Suprapubic skin (tissue), 4 donors: ENCODE data around the gene HSPA8. TPM values are rescaled to one million over a fixed set of nuclear protein-coding genes. Genes with fewer than 3 reads are reported as not detected.

Experiments
- DNase-seq, 2 donors: peaks; one replicate each; pipeline ENCODE4 v3.0.0-alpha.2; 2019; ENCODE audit warnings: low spot score in 2 of 2
- H3K27ac ChIP-seq: fragments of 200-600 bp; sonication (generic); one replicate; pipeline ENCODE4 v1.5.1; 2019
- H3K27me3 ChIP-seq: fragments of 200-600 bp; sonication (generic); one replicate; pipeline ENCODE4 v1.5.1; 2019
- H3K36me3 ChIP-seq: fragments of 200-600 bp; sonication (generic); one replicate; pipeline ENCODE4 v1.5.1; 2019
- H3K4me1 ChIP-seq: fragments of 200-600 bp; sonication (generic); one replicate; pipeline ENCODE4 v1.5.1; 2019
- H3K4me3 ChIP-seq: fragments of 200-600 bp; sonication (generic); one replicate; pipeline ENCODE4 v1.5.1; 2019; ENCODE audit warnings: mild to moderate bottlenecking
- H3K9me3 ChIP-seq: fragments of 200-600 bp; sonication (generic); one replicate; pipeline ENCODE4 v1.5.1; 2019
- EP300 ChIP-seq: sonication (generic); formaldehyde crosslinking; IDR thresholded peaks from one replicate; pipeline ENCODE4 v1.6.1; 2017; ENCODE audit warnings: antibody characterized with exemption
- POLR2A ChIP-seq, 2 donors: fragments of 450-650 bp; IDR thresholded peaks; one replicate each; pipeline ENCODE4 v1.6.1; 2017; ENCODE audit warnings: antibody characterized with exemption in 2 of 2, mild to moderate bottlenecking in 2 of 2, moderate library complexity in 2 of 2
- POLR2AphosphoS5 ChIP-seq, 3 donors: sonication (generic); formaldehyde crosslinking; IDR thresholded peaks; one replicate each; pipeline ENCODE4 v1.6.1; 2017; ENCODE audit warnings: antibody characterized with exemption in 3 of 3
- WGBS: methylation state at CpG from one replicate; pipeline ENCODE4 v1.1.5; 2018; 5-methylcytosine and 5-hydroxymethylcytosine counted together
- total RNA-seq, 4 donors: library from RNA; depleted of rRNA; stranded (reverse); fragments of >200 nt; gene quantifications; one replicate each; pipeline ENCODE4 v1.1.0, GENCODE V29; 2016
- TF ChIP-seq, protein P1 (sequence below), 2 donors: fragments of 200-600 bp in 1 of 2; fragments of 450-650 bp in 1 of 2; sonication (generic) in 1 of 2; IDR thresholded peaks; one replicate each; pipeline ENCODE4 v1.5.1; 2016 to 2019; ENCODE audit warnings: antibody characterized with exemption in 2 of 2, mild to moderate bottlenecking in 1 of 2, moderate library complexity in 1 of 2

Gene HSPA8
- total RNA-seq, 4 donors from 2014 or later, result 212 to 708 (median 560) TPM

DNA sequence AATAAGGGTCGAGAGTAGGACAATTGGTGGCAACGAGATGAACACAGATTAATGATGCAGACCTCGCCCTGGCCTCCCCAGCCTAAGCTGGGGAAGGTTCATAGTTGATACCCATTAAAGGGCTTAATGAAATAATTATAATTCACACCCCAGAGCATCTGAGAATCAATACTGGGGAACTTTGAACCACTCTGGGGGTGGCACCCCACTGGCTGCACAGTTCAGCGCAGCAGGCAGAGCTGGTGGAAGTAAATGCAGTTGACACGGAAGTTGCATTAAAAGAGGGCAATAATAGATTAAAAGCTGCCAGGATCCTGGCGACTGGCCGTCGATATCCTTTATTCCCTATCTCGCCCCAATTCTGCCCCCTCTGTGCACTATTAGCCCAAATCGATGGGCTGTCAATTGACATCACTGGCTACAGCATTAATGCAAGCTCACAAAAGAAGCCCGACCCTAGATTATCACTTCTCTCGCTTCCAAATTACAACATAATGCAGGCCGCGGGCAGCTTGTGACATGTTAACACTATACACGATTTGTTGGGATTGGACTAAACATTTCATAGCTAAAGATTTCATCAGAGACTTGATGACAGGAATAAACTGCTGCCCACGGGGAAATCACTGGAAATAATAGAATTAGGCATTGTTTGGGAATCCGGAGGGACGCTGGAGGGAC, 14.5 kb downstream of the HSPA8 start:
- TF ChIP-seq POLR2AphosphoS5 (IDR thresholded peaks at IDR 0.05), result no peak
- TF ChIP-seq POLR2A (IDR thresholded peaks at IDR 0.05), result no peak
- TF ChIP-seq, protein P1, sequence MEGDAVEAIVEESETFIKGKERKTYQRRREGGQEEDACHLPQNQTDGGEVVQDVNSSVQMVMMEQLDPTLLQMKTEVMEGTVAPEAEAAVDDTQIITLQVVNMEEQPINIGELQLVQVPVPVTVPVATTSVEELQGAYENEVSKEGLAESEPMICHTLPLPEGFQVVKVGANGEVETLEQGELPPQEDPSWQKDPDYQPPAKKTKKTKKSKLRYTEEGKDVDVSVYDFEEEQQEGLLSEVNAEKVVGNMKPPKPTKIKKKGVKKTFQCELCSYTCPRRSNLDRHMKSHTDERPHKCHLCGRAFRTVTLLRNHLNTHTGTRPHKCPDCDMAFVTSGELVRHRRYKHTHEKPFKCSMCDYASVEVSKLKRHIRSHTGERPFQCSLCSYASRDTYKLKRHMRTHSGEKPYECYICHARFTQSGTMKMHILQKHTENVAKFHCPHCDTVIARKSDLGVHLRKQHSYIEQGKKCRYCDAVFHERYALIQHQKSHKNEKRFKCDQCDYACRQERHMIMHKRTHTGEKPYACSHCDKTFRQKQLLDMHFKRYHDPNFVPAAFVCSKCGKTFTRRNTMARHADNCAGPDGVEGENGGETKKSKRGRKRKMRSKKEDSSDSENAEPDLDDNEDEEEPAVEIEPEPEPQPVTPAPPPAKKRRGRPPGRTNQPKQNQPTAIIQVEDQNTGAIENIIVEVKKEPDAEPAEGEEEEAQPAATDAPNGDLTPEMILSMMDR (IDR thresholded peaks at IDR 0.05), result no peak
- TF ChIP-seq EP300, result no peak
- Histone ChIP-seq H3K4me3 (no peak overlapping the region), H3K9me3 (no peaks in the 10 kb centered on the region), H3K36me3 (no peaks in the 10 kb centered on the region), H3K4me1 (peaks cover 7% of the 10 kb centered on the region), H3K27ac (peak overlapping the region; percentile 14), H3K27me3 (no peaks in the 10 kb centered on the region)
- WGBS, result 80% methylated on average over 18 of the region's 18 CpGs
- peak in 1 of 2 donors; percentile 37 for DNase-seq

DNA sequence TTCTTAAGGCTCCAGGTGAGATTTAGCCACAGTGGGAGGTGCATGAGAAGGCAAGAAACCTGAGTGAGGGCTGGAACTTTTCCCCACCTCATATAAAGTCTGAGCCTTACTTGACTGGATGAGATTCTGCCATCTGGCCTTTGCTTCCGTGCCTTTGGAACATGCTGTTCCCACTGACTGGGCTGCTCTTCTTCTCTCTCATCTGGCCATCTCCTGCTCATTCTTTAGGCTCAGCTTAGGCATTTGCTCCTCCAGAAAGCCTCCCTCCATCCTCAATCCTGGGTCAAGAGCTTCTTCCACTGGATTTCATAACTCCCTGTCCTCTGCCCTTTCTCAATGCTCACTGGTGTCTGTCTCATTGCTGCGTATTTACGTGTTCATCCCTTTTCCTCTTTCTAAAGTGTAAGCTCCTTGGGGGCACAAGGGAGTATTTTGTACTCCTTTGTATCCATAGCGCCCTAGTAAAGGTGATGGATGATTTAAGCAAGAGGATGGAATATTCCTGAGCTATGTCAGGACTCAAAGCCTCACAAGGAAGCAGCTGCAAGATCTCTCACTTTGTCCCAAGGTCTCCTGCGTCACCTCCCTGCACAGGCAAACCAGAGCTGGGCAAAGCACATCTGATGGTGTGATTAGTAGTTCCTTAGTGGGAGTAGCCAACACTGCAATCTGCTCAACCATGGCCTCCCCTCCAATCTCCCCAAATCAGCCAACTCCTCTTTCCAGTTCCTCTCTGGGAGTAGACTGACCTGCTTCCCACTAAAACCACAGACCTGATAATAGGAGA, 15.3 kb downstream of the HSPA8 start:
- DNase-seq, result peak in 1 of 2 donors; percentile 47
- 84% methylated on average over 5 of the region's 5 CpGs for WGBS
- no peaks in the 10 kb centered on the region for H3K36me3 ChIP-seq
- peaks cover 7% of the 10 kb centered on the region for H3K4me1 ChIP-seq
- no peaks in the 10 kb centered on the region for H3K27me3 ChIP-seq
- TF ChIP-seq POLR2AphosphoS5 (IDR thresholded peaks at IDR 0.05) (no peak), EP300 (no peak), POLR2A (IDR thresholded peaks at IDR 0.05) (no peak)
- TF ChIP-seq, protein P1 (IDR thresholded peaks at IDR 0.05), result no peak
- no peak overlapping the region for H3K4me3 ChIP-seq
- no peaks in the 10 kb centered on the region for H3K9me3 ChIP-seq
- peak overlapping the region; percentile 14 for H3K27ac ChIP-seq

DNA sequence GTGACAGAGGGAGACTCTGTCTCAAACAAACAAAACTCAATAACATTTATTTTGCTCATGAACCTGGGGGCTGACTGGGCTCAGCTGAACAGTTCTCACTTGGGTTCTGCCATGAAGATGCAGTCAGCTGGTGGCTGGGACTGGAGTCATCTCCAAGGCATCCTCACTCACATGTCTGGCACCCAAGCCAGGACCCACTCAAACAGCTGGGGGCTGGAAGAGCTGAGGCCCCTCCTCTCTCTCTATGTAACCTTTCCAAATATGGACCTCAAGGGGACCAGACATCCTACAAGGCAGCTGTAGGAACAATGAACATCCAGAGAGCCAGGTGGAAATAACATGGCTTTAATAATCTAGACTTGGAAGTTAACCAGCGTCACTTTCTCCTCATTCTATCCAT, 16.8 kb downstream of the HSPA8 start:
- Histone ChIP-seq H3K27ac (no peak overlapping the region), H3K4me3 (no peak overlapping the region), H3K4me1 (peaks cover 7% of the 10 kb centered on the region), H3K27me3 (no peaks in the 10 kb centered on the region), H3K9me3 (no peaks in the 10 kb centered on the region), H3K36me3 (no peaks in the 10 kb centered on the region)
- DNase-seq, result peak in 1 of 2 donors; percentile 32
- WGBS, result 90% methylated on average over 1 of the region's 1 CpG
- TF ChIP-seq EP300, result no peak

DNA sequence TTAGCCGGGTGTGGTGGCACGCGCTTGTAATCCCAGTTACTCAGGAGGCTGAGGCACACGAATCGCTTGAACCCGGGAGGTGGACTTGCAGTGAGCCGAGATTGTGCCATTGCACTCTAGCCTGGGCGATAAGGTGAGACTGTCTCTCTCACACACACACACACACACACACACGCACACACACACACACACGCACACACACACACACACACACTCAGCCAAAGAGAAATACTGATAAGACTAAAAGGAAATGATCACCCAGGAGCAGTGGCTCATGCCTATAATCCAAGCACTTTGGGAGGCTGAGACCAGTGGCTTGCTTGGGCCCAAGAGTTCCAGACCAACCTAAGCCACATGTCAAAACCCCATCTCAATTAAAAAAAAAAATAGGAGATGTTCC, 20.8 kb downstream of the HSPA8 start:
- Histone ChIP-seq H3K36me3 (no peaks in the 10 kb centered on the region), H3K4me3 (no peak overlapping the region), H3K9me3 (no peaks in the 10 kb centered on the region), H3K27me3 (no peaks in the 10 kb centered on the region), H3K27ac (no peak overlapping the region), H3K4me1 (no peaks in the 10 kb centered on the region)
- no peak for TF ChIP-seq POLR2A (IDR thresholded peaks at IDR 0.05)
- TF ChIP-seq, protein P1 (IDR thresholded peaks at IDR 0.05), result no peak
- TF ChIP-seq POLR2AphosphoS5 (IDR thresholded peaks at IDR 0.05), result no peak
- 97% methylated on average over 10 of the region's 10 CpGs for WGBS
- no peak for DNase-seq

DNA sequence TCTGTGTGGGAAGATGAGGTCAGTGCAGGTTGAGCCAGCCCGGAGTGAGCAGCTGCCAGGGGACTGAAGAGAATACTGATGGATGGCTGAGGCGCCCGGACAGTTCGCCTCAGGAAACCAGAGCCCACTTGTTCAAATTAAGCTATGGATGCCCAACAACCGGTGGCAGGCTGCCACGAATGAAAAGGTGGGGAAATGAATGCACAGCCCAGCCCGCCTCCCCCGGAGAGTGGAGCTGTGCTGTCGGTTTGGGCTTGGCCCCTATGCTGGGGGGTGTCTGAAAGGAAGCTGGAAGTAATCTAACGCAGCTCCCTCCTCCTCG, 21.9 kb downstream of the HSPA8 start:
- WGBS, result 64% methylated on average over 11 of the region's 11 CpGs
- Histone ChIP-seq H3K36me3 (no peaks in the 10 kb centered on the region), H3K9me3 (no peaks in the 10 kb centered on the region), H3K4me3 (no peak overlapping the region), H3K27me3 (no peaks in the 10 kb centered on the region), H3K4me1 (no peaks in the 10 kb centered on the region), H3K27ac (no peak overlapping the region)
- peak in 1 of 2 donors; percentile 67 for DNase-seq
- TF ChIP-seq POLR2A (IDR thresholded peaks at IDR 0.05) (no peak), POLR2AphosphoS5 (IDR thresholded peaks at IDR 0.05) (no peak), EP300 (no peak)
- TF ChIP-seq, protein P1 (IDR thresholded peaks at IDR 0.05), result no peak
